ENCODE measurements around the gene LTB4R2.
"Not testable (repeated sequence)": the region's sequence is repeated elsewhere in the genome, so short reads cannot be mapped to it uniquely, and the experiment has no call there.

Gene LTB4R2

GRCh38 chr14:24340606-24341005 is 30.7 kb downstream of the LTB4R2 start:
- DNase-seq (ENCODE audit: low read depth) = no peak

- DNase-seq (ENCODE audit: low read depth) = no peak
Measured at GRCh38 chr14:24342889-24343288, 32.9 kb downstream of the LTB4R2 start.

GRCh38 chr14:24343795-24344660 is 34.1 kb downstream of the LTB4R2 start:
- no peak for DNase-seq (ENCODE audit: low read depth)

GRCh38 chr14:24347134-24347533 is 37.2 kb downstream of the LTB4R2 start:
- no peak for DNase-seq (ENCODE audit: low read depth)

GRCh38 chr14:24348186-24348585 is 38.2 kb downstream of the LTB4R2 start:
- no peak for DNase-seq (ENCODE audit: low read depth)

- no peak for DNase-seq (ENCODE audit: low read depth)
Measured at GRCh38 chr14:24349742-24350141, 39.8 kb downstream of the LTB4R2 start.

GRCh38 chr14:24351517-24351916 is 41.6 kb downstream of the LTB4R2 start:
- no peak for DNase-seq (ENCODE audit: low read depth)

- DNase-seq (ENCODE audit: low read depth) = no peak
Measured at GRCh38 chr14:24353559-24354481, 43.9 kb downstream of the LTB4R2 start.

- DNase-seq (ENCODE audit: low read depth) = not testable (repeated sequence)
Measured at GRCh38 chr14:24354482-24354825, 44.5 kb downstream of the LTB4R2 start.

GRCh38 chr14:24355009-24355408 is 45.1 kb downstream of the LTB4R2 start:
- DNase-seq (ENCODE audit: low read depth) = no peak

GRCh38 chr14:24356208-24356607 is 46.3 kb downstream of the LTB4R2 start:
- no peak for DNase-seq (ENCODE audit: low read depth)

- no peak for DNase-seq (ENCODE audit: low read depth)
Measured at GRCh38 chr14:24360281-24360680, 50.3 kb downstream of the LTB4R2 start.

- DNase-seq (ENCODE audit: low read depth) = no peak
Measured at GRCh38 chr14:24361326-24361725, 51.4 kb downstream of the LTB4R2 start.
